ENCODE measurements around the gene RIMOC1. TPM values are rescaled to one million over a fixed set of nuclear protein-coding genes. Genes with fewer than 3 reads are reported as not detected.

RIMOC1 gene
- total and polyA plus RNA-seq, 2 experiments from 2014 or later = 14.2 to 29.3 TPM

DNA sequence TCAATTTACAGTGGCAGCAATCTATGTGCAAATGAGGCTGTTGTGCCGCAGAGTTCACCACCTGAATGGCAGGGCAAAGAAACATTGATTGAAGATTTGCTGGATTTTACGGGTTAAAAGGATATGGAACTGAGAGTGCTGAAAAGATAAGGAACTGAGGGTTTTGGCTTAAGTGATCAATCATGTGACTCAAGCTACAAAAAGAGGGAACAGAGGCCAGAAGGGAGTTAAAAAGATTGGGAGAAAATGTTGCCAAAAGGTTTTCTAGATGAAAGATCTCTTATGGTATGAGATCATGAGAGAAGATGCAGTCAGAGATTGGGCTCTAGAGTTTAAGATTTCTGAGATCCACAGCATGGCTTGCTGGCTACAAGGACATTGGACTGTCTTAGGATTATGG, 7.9 kb upstream of the RIMOC1 start:
- no peak overlapping the region for H3K4me2 ChIP-seq
- DNase-seq (ENCODE audit: low spot score) = no peak
- no peaks in the 10 kb centered on the region for H3K9me2 ChIP-seq (replicated peaks; ENCODE audit: insufficient read depth)
- TF ChIP-seq, protein P1, sequence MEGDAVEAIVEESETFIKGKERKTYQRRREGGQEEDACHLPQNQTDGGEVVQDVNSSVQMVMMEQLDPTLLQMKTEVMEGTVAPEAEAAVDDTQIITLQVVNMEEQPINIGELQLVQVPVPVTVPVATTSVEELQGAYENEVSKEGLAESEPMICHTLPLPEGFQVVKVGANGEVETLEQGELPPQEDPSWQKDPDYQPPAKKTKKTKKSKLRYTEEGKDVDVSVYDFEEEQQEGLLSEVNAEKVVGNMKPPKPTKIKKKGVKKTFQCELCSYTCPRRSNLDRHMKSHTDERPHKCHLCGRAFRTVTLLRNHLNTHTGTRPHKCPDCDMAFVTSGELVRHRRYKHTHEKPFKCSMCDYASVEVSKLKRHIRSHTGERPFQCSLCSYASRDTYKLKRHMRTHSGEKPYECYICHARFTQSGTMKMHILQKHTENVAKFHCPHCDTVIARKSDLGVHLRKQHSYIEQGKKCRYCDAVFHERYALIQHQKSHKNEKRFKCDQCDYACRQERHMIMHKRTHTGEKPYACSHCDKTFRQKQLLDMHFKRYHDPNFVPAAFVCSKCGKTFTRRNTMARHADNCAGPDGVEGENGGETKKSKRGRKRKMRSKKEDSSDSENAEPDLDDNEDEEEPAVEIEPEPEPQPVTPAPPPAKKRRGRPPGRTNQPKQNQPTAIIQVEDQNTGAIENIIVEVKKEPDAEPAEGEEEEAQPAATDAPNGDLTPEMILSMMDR (IDR thresholded peaks at IDR 0.05; ENCODE audit: poor library complexity) = no peak
- no peak for TF ChIP-seq EZH2phosphoT487 (IDR thresholded peaks at IDR 0.05; ENCODE audit: low read depth, severe bottlenecking, unreplicated experiment)
- no peak for TF ChIP-seq EZH2 (IDR thresholded peaks at IDR 0.05; ENCODE audit: borderline replicate concordance)
- H3K27ac ChIP-seq = no peak overlapping the region
- H2AFZ ChIP-seq = no peak overlapping the region
- H3K36me3 ChIP-seq (replicated peaks; ENCODE audit: insufficient read depth, low read depth) = no peaks in the 10 kb centered on the region
- peaks cover 20% of the 10 kb centered on the region for H3K27me3 ChIP-seq
- WGBS (ENCODE audit: low lambda C conversion rate, missing lambda C conversion rate) = 26% methylated on average over 2 of the region's 2 CpGs
- no peaks in the 10 kb centered on the region for H3K79me2 ChIP-seq
- H3K9me3 ChIP-seq (ENCODE audit: low read depth) = no peaks in the 10 kb centered on the region
- no peaks in the 10 kb centered on the region for H4K20me1 ChIP-seq (ENCODE audit: insufficient read depth, poor library complexity, severe bottlenecking)
- no peaks in the 10 kb centered on the region for H3K4me1 ChIP-seq (ENCODE audit: insufficient read depth)
- H3K4me3 ChIP-seq = no peak overlapping the region

DNA sequence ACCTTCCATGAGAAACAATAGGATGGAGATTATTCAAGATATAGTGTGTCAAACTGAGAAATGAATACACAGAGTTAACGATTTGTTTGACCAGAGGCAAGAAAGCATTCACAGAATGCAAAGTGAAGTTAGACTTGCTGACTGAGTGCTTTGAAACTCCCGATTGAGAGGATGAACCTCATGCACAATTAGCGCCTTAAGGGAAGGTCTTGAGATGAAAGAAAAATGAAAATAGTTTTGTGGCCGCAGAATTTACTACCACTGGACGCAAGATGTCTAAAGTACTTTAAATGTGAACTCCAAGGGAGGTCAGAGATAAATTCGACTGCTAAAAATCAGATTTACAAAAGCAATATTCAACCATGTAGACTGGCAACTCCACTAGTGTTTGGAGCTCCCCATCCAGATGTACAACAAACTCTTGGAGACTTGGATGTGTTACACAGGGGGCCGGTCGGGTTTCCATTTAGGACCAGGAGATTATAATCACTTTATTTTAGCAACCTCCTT, 707 bp upstream of the RIMOC1 start:
- Histone ChIP-seq H3K36me3 (replicated peaks; ENCODE audit: insufficient read depth, low read depth) (no peaks in the 10 kb centered on the region), H3K4me2 (peak overlapping the region; percentile 74), H3K79me2 (peaks cover 36% of the 10 kb centered on the region), H3K9me2 (replicated peaks; ENCODE audit: insufficient read depth) (no peaks in the 10 kb centered on the region), H3K9me3 (ENCODE audit: low read depth) (no peaks in the 10 kb centered on the region), H3K4me1 (ENCODE audit: insufficient read depth) (peaks cover 11% of the 10 kb centered on the region), H3K27ac (peak overlapping the region; percentile 83), H3K4me3 (peak overlapping the region; percentile 4), H2AFZ (peak overlapping the region; percentile 38), H4K20me1 (ENCODE audit: insufficient read depth, poor library complexity, severe bottlenecking) (no peaks in the 10 kb centered on the region), H3K27me3 (no peaks in the 10 kb centered on the region)
- 47% methylated on average over 8 of the region's 8 CpGs for WGBS (ENCODE audit: low lambda C conversion rate, missing lambda C conversion rate)
- DNase-seq (ENCODE audit: low spot score) = no peak
- TF ChIP-seq, protein P1 (IDR thresholded peaks at IDR 0.05; ENCODE audit: poor library complexity) = no peak
- no peak for TF ChIP-seq EZH2 (IDR thresholded peaks at IDR 0.05; ENCODE audit: borderline replicate concordance)
- no peak for TF ChIP-seq EZH2phosphoT487 (IDR thresholded peaks at IDR 0.05; ENCODE audit: low read depth, severe bottlenecking, unreplicated experiment)

GRCh38 chr5:41906151-41906550, 2.0 kb downstream of the RIMOC1 start:
- H3K27me3 ChIP-seq = no peaks in the 10 kb centered on the region
- no peak overlapping the region for H2AFZ ChIP-seq
- H3K4me3 ChIP-seq = no peak overlapping the region
- no peaks in the 10 kb centered on the region for H4K20me1 ChIP-seq (ENCODE audit: insufficient read depth, poor library complexity, severe bottlenecking)
- DNase-seq (ENCODE audit: low spot score) = no peak
- H3K9me2 ChIP-seq (replicated peaks; ENCODE audit: insufficient read depth) = no peaks in the 10 kb centered on the region
- no peaks in the 10 kb centered on the region for H3K9me3 ChIP-seq (ENCODE audit: low read depth)
- TF ChIP-seq EZH2phosphoT487 (IDR thresholded peaks at IDR 0.05; ENCODE audit: low read depth, severe bottlenecking, unreplicated experiment) (no peak), EZH2 (IDR thresholded peaks at IDR 0.05; ENCODE audit: borderline replicate concordance) (no peak)
- TF ChIP-seq, protein P1 (IDR thresholded peaks at IDR 0.05; ENCODE audit: poor library complexity) = no peak
- peak overlapping the region; percentile 84 for H3K4me2 ChIP-seq
- 95% methylated on average over 2 of the region's 2 CpGs for WGBS (ENCODE audit: low lambda C conversion rate, missing lambda C conversion rate)
- peaks cover 11% of the 10 kb centered on the region for H3K4me1 ChIP-seq (ENCODE audit: insufficient read depth)
- peaks cover 42% of the 10 kb centered on the region for H3K79me2 ChIP-seq
- H3K36me3 ChIP-seq (replicated peaks; ENCODE audit: insufficient read depth, low read depth) = no peaks in the 10 kb centered on the region
- H3K27ac ChIP-seq = no peak overlapping the region

All from hepatocyte (in vitro differentiated cells).